ENCODE data around the gene TLX3.

- TF ChIP-seq POLR2A (IDR thresholded peaks at IDR 0.05; ENCODE audit: low read depth, low read length) (no peak), MXI1 (IDR thresholded peaks at IDR 0.05; ENCODE audit: low read depth, low read length) (no peak), NFYB (IDR thresholded peaks at IDR 0.05; ENCODE audit: insufficient read depth, low read depth, low read length) (no peak), ATF3 (IDR thresholded peaks at IDR 0.05; ENCODE audit: borderline replicate concordance, extremely low read depth, low read depth, low read length) (no peak), EZH2 (IDR thresholded peaks at IDR 0.05; ENCODE audit: borderline replicate concordance, control insufficient read depth, low read depth, low read length) (no peak)
Observed at GRCh38 chr5:171317230-171317629, 8.2 kb downstream of the TLX3 start.
